Kasumi-1 (cell line): Measurements from ENCODE around the gene AUTS2.
A peak's percentile ranks its signal among the peaks of the same experiment; 100 is the strongest.
"Not testable (repeated sequence)": the region's sequence is repeated elsewhere in the genome, so short reads cannot be mapped to it uniquely, and the experiment has no call there.

Experiments
- DNase-seq, 2 experiments: peaks; one replicate each; lab custom pipeline; 2025; lab: John Stamatoyannopoulos, UW

AUTS2 gene

GRCh38 chr7:70812511-70812910 is 1214.2 kb downstream of the AUTS2 start:
- no peak for DNase-seq

DNA sequence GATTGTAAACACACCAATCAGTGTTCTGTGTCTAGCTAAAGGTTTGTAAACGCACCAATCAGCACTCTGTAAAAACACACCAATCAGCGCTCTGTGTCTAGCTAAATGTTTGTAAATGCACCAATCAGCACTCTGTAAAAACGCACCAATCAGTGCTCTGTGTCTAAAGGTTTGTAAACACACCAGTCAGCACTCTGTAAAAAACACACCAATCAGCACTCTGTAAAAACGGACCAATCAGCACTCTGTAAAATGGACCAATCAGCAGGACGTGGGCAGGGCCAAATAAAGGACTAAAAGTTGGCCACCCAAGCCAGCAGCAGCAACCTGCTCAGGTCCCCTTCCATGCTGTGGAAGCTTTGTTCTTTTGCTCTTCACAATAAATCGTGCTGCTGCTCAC is 1224.2 kb downstream of the AUTS2 start:
- DNase-seq, result not testable (repeated sequence)

DNA sequence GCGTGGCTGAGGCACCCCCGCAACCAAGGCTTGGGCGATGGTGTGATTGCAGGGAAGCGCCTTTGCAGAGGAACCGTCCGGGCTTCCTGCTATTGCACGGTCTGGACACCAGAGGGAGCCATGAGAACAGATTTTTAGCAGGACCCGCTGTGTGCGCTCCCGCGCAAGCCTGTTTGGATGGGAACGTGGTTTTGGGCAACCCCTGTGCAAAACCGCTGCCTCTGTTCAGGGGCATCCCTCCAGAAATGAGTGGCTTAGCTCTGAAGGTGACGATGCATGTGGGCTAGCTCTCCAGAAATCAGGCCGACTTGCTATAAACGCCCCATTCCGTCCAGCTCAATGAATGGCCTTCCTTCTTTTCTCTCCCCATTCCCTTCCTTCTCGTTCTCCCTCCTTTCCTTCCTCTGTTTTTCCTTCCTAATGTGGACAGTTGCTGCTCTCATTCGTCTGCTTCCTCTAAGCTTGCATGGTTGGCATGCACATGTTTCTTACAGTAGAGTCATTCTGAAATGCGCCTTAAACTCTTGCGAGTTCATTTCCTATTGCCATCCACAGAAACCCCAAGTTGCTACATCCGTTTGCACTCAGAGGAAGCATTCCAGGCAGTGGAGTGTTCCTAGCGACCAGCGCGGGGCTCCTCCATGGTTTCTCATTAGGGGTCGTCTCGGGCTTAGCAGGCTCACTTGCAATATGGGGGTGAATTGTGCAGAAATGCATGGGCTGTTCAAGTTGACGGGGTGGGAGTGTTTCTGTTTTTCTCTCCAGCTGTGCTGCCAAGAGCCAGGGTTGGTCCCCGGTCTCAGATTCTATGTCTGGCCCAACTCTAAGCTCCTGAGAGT is 1231.2 kb downstream of the AUTS2 start:
- DNase-seq, result peak; percentile 50 to 54

GRCh38 chr7:70830060-70830395 is 1231.8 kb downstream of the AUTS2 start:
- DNase-seq, result no peak

DNA sequence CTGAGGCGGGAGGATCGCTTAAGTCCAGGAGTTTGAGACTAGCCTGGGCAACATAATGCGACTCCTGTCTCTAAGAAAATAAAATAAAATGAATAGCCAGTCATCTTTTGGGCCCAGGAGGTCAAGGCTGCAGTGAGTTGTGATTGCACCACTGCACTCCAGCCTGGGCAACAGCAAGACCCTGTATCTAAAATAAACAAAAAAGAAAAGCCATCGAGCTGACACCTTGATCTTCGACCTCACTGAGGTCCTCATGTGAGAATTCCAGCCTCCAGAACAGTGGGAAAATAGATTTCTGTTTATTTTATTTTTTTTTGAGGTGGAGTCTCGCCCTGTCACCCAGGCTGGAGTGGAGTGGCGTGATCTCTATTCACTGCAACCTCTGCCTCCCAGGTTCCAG is 1232.2 kb downstream of the AUTS2 start:
- DNase-seq, result no peak

GRCh38 chr7:70833726-70834125 is 1235.5 kb downstream of the AUTS2 start:
- no peak for DNase-seq

DNA sequence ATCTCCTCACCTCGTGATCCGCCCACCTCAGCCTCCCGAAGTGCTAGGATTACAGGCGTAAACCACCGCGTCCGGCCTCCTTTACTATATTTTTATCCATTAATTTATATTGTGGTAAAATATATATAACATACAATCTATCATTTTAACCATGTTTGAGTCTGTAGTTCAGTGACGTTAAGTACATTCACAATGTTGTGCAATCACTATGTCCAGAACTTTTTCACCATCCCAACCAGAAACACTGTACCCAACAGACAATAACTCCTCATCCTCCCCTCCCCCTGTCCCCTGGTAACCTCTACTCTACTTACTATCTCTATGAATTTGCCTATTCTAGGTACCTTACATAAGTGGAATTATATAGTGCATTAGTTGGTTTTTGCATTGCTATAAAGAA is 1236.1 kb downstream of the AUTS2 start:
- no peak for DNase-seq

DNA sequence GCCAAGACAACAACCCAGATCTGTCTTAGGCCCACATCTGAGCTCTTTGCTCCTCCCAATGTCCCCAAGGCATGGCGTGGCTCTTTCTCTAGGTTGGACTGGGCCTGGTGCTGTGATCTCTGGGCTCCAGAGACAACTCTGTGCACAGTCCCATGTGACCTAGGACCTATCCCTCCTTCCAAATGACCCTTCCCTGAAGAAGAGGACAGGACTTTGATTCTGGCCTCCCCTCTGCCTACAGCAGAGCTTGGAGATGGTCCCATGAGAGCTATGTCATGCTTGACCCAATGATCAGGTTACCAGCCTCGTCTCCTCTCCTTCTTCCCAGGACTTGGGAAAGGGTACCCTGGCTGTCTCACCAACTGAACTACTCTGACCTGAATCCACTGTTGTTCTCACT is 1237.4 kb downstream of the AUTS2 start:
- no peak for DNase-seq

DNA sequence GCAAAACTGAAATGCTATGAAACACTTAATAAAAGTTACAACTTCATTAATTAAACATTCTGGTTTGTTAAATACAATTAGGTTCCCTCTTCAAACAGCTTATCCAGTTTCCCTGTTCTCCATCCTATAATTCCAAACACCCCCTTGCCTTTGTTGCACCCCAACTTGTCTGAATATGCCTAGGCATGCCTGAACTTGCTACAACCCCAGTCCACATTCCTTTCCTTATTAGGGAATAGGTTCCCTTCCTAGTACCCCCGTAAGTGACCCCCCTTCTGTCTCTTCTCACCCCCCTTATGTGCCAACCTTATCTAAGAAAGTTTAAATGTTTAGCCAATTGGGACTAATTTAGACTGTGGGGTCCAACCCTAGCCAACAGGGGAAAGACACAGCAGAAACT is 1238.0 kb downstream of the AUTS2 start:
- no peak for DNase-seq

- DNase-seq, result no peak
Measured at GRCh38 chr7:70836946-70837345, 1238.7 kb downstream of the AUTS2 start.

GRCh38 chr7:70837589-70837988 is 1239.3 kb downstream of the AUTS2 start:
- no peak for DNase-seq

- no peak for DNase-seq
Measured at GRCh38 chr7:70838292-70838907, 1240.1 kb downstream of the AUTS2 start.
